ENCODE results near the gene TULP4. TPM values are rescaled to one million over a fixed set of nuclear protein-coding genes. Genes with fewer than 3 reads are reported as not detected.

The TULP4 gene
- polyA plus RNA-seq, 1 donor (not counting 4 experiments of a cell fraction or from before 2014, with no cell fraction given) = 13.1 TPM

DNA sequence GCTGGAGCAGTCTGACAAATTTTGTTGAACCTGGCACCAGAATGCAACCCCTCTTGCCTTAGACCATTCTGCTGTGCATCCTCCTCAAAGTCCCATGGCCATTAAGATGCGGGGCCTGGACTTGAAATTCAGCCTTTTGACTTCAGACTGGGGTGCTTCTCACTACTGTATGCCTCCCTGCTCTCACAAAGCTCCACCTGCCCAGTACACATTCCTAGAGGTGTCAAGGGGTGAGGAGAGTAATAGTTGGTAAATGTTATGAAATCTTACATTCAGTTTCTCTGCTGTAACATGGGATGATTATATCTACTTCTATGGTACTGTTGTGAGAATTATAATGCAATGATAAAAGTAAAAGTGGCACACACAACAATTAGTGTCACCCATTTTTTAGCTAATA is 70.8 kb downstream of the TULP4 start:
- H3K4me3 ChIP-seq (ENCODE audit: control insufficient read depth in 2 of 3, extremely low read depth in 1 of 3, insufficient read depth in 2 of 3, low read depth in 1 of 3, low read length in 3 of 3) = no peak overlapping the region
- no peak overlapping the region for H3K9ac ChIP-seq (ENCODE audit: control insufficient read depth, extremely low read depth, insufficient read depth, low read length)
- no peak overlapping the region for H3K27ac ChIP-seq (ENCODE audit: control insufficient read depth, insufficient read depth, low read length)
- TF ChIP-seq EZH2 (IDR thresholded peaks at IDR 0.05; ENCODE audit: low read length) = no peak
- TF ChIP-seq, protein P1, sequence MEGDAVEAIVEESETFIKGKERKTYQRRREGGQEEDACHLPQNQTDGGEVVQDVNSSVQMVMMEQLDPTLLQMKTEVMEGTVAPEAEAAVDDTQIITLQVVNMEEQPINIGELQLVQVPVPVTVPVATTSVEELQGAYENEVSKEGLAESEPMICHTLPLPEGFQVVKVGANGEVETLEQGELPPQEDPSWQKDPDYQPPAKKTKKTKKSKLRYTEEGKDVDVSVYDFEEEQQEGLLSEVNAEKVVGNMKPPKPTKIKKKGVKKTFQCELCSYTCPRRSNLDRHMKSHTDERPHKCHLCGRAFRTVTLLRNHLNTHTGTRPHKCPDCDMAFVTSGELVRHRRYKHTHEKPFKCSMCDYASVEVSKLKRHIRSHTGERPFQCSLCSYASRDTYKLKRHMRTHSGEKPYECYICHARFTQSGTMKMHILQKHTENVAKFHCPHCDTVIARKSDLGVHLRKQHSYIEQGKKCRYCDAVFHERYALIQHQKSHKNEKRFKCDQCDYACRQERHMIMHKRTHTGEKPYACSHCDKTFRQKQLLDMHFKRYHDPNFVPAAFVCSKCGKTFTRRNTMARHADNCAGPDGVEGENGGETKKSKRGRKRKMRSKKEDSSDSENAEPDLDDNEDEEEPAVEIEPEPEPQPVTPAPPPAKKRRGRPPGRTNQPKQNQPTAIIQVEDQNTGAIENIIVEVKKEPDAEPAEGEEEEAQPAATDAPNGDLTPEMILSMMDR (optimal IDR thresholded peaks at IDR 0.05 in 1 of 3, IDR thresholded peaks at IDR 0.05 in 1 of 3, conservative IDR thresholded peaks at IDR 0.05 in 1 of 3; ENCODE audit: extremely low read depth in 1 of 3, insufficient read depth in 2 of 3, low read length in 3 of 3) = no peak
- H3K36me3 ChIP-seq (ENCODE audit: control insufficient read depth in 2 of 2, extremely low read depth in 1 of 2, insufficient read depth in 2 of 2, low read length in 2 of 2) = no peaks in the 10 kb centered on the region
- no peak for DNase-seq (ENCODE audit: low read depth, low spot score)
- H3K9me3 ChIP-seq (ENCODE audit: control insufficient read depth, low read depth, low read length) = no peaks in the 10 kb centered on the region
- H3K79me2 ChIP-seq (ENCODE audit: control insufficient read depth, insufficient read depth, low read length) = peaks cover 17% of the 10 kb centered on the region
- H3K4me1 ChIP-seq (ENCODE audit: control insufficient read depth, extremely low read depth, insufficient read depth, low read length) = peaks cover 26% of the 10 kb centered on the region
- no peak for FAIRE-seq
- dilution Hi-C loops (cut with MboI; ENCODE audit: extremely low pct_ligation_motif_present, low sequenced_read_pairs) = no loop called here
- H3K9me1 ChIP-seq (ENCODE audit: control insufficient read depth, extremely low read depth, insufficient read depth, low read length) = no peaks in the 10 kb centered on the region
- H3K4me2 ChIP-seq (ENCODE audit: control insufficient read depth, extremely low read depth, insufficient read depth, low read depth, low read length) = no peak overlapping the region
- no peaks in the 10 kb centered on the region for H3K27me3 ChIP-seq (ENCODE audit: control insufficient read depth, extremely low read depth, insufficient read depth, low read length)
- H4K20me1 ChIP-seq (ENCODE audit: control insufficient read depth, extremely low read depth, insufficient read depth, low read length) = no peaks in the 10 kb centered on the region
- no peak overlapping the region for H2AFZ ChIP-seq (ENCODE audit: control insufficient read depth, low read length)

DNA sequence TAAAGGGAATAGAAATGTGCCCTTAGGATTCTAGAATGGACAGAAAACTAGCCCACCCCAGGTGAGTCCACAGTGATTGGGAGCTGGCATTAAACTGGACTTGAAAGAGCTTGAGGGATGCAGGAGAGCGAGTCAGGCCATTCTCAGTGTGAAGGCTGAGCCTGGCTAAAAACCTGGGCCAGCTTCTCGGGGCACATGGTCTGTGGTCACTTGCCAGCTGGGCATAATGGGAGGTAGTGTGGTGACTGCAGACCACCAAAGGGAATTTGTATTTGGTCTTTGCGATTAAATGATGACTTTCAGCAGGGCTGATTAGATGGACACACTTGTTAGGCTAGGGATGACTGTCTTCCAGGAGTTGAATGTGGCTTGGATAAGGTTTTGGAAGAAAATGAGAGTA is 71.3 kb downstream of the TULP4 start:
- FAIRE-seq = no peak
- TF ChIP-seq, protein P1 (optimal IDR thresholded peaks at IDR 0.05 in 1 of 3, IDR thresholded peaks at IDR 0.05 in 1 of 3, conservative IDR thresholded peaks at IDR 0.05 in 1 of 3; ENCODE audit: extremely low read depth in 1 of 3, insufficient read depth in 2 of 3, low read length in 3 of 3) = no peak
- no peak for TF ChIP-seq EZH2 (IDR thresholded peaks at IDR 0.05; ENCODE audit: low read length)
- no peak overlapping the region for H2AFZ ChIP-seq (ENCODE audit: control insufficient read depth, low read length)
- dilution Hi-C loops (cut with MboI; ENCODE audit: extremely low pct_ligation_motif_present, low sequenced_read_pairs) = no loop called here
- H3K27me3 ChIP-seq (ENCODE audit: control insufficient read depth, extremely low read depth, insufficient read depth, low read length) = no peaks in the 10 kb centered on the region
- H3K9me1 ChIP-seq (ENCODE audit: control insufficient read depth, extremely low read depth, insufficient read depth, low read length) = no peaks in the 10 kb centered on the region
- H3K36me3 ChIP-seq (ENCODE audit: control insufficient read depth in 2 of 2, extremely low read depth in 1 of 2, insufficient read depth in 2 of 2, low read length in 2 of 2) = no peaks in the 10 kb centered on the region
- no peak overlapping the region for H3K9ac ChIP-seq (ENCODE audit: control insufficient read depth, extremely low read depth, insufficient read depth, low read length)
- H3K4me2 ChIP-seq (ENCODE audit: control insufficient read depth, extremely low read depth, insufficient read depth, low read depth, low read length) = no peak overlapping the region
- H3K4me3 ChIP-seq (ENCODE audit: control insufficient read depth in 2 of 3, extremely low read depth in 1 of 3, insufficient read depth in 2 of 3, low read depth in 1 of 3, low read length in 3 of 3) = no peak overlapping the region
- no peaks in the 10 kb centered on the region for H4K20me1 ChIP-seq (ENCODE audit: control insufficient read depth, extremely low read depth, insufficient read depth, low read length)
- no peaks in the 10 kb centered on the region for H3K9me3 ChIP-seq (ENCODE audit: control insufficient read depth, low read depth, low read length)
- DNase-seq (ENCODE audit: low read depth, low spot score) = no peak
- H3K27ac ChIP-seq (ENCODE audit: control insufficient read depth, insufficient read depth, low read length) = no peak overlapping the region
- peaks cover 17% of the 10 kb centered on the region for H3K79me2 ChIP-seq (ENCODE audit: control insufficient read depth, insufficient read depth, low read length)
- H3K4me1 ChIP-seq (ENCODE audit: control insufficient read depth, extremely low read depth, insufficient read depth, low read length) = peaks cover 21% of the 10 kb centered on the region

All from keratinocyte (primary cell).